SKM-1 (cell line): Measurements from ENCODE around the gene PSG5.
"Not testable (repeated sequence)": the region's sequence is repeated elsewhere in the genome, so short reads cannot be mapped to it uniquely, and the experiment has no call there.

Experiments
- DNase-seq: peaks from one replicate; lab custom pipeline; 2025; ENCODE audit not compliant: unreplicated experiment; lab: John Stamatoyannopoulos, UW

The PSG5 gene

GRCh38 chr19:43186311-43186935, at the start of gene PSG5:
Gene PSG5, minus strand, starts transcription at chr19:43186536. Its CDS starts 131 bp downstream, at chr19:43186405.
- DNase-seq = not testable (repeated sequence)

GRCh38 chr19:43235686-43236085, 49.4 kb upstream of the PSG5 start:
- not testable (repeated sequence) for DNase-seq

GRCh38 chr19:43229315-43229714, 43.0 kb upstream of the PSG5 start:
- DNase-seq = no peak

GRCh38 chr19:43228730-43229129, 42.4 kb upstream of the PSG5 start:
- DNase-seq = not testable (repeated sequence)

GRCh38 chr19:43226986-43227385, 40.6 kb upstream of the PSG5 start:
- DNase-seq = not testable (repeated sequence)

- DNase-seq = no peak
Observed at GRCh38 chr19:43224855-43225253, 38.5 kb upstream of the PSG5 start.

GRCh38 chr19:43224201-43224854, 38.0 kb upstream of the PSG5 start:
- not testable (repeated sequence) for DNase-seq

GRCh38 chr19:43221891-43222290, 35.6 kb upstream of the PSG5 start:
- not testable (repeated sequence) for DNase-seq

GRCh38 chr19:43219136-43219535, 32.8 kb upstream of the PSG5 start:
- DNase-seq = not testable (repeated sequence)

GRCh38 chr19:43215881-43216280, 29.5 kb upstream of the PSG5 start:
- not testable (repeated sequence) for DNase-seq

GRCh38 chr19:43207991-43208390, 21.7 kb upstream of the PSG5 start:
- DNase-seq = no peak

GRCh38 chr19:43207174-43207573, 20.8 kb upstream of the PSG5 start:
- DNase-seq = not testable (repeated sequence)

GRCh38 chr19:43205471-43206105, 19.3 kb upstream of the PSG5 start, which contains the start of gene PSG4:
Gene PSG4, minus strand, starts transcription at chr19:43205638. Its CDS starts 102 bp downstream, at chr19:43205536.
- not testable (repeated sequence) for DNase-seq

GRCh38 chr19:43203611-43204010, 17.3 kb upstream of the PSG5 start:
- DNase-seq = not testable (repeated sequence)

GRCh38 chr19:43201891-43202290, 15.6 kb upstream of the PSG5 start:
- not testable (repeated sequence) for DNase-seq

GRCh38 chr19:43201337-43201801, 15.0 kb upstream of the PSG5 start:
- not testable (repeated sequence) for DNase-seq

GRCh38 chr19:43198686-43199419, 12.5 kb upstream of the PSG5 start:
- DNase-seq = not testable (repeated sequence)

- not testable (repeated sequence) for DNase-seq
Observed at GRCh38 chr19:43197666-43198397, 11.5 kb upstream of the PSG5 start.

- not testable (repeated sequence) for DNase-seq
Observed at GRCh38 chr19:43194397-43194796, 8.1 kb upstream of the PSG5 start.

- DNase-seq = not testable (repeated sequence)
Observed at GRCh38 chr19:43192381-43193155, 6.2 kb upstream of the PSG5 start.
